HCT116 (cell line): ENCODE data around the gene SIRT3. TPM values are rescaled to one million over a fixed set of nuclear protein-coding genes. Genes with fewer than 3 reads are reported as not detected.

ENCODE experiments used
- ATAC-seq: fragments of 200-7000 bp; cut with Tn5 transposase; 2 replicates; pipeline ENCODE4 v1.9.1; 2020; ENCODE audit warnings: mild to moderate bottlenecking, moderate library complexity
- BruUV-seq: library from RNA; stranded (reverse); fragments of 400-500 nt; replicated peaks from 2 replicates; lab custom pipeline; 2021; lab: Mats Ljungman, UMichigan
- CTCF ChIA-PET: fragments of 300-600 bp; sonication (Branson Sonifier 250); formaldehyde crosslinking; loops from one replicate; lab custom pipeline; 2021; ENCODE audit warnings: antibody characterized with exemption; lab: Charles Lee
- POLR2A ChIA-PET: fragments of 300-600, 350-600 bp; sonication (Branson Sonifier 250); formaldehyde crosslinking; loops from one replicate; lab custom pipeline; 2021; ENCODE audit warnings: antibody characterized with exemption; lab: Charles Lee
- RAD21 ChIA-PET, 2 experiments: fragments of 300-600 bp; sonication (Branson Sonifier 250); formaldehyde crosslinking; loops; one replicate each; lab custom pipeline; 2023; ENCODE audit warnings: low total read pairs in 2 of 2; ENCODE audit not compliant: uncharacterized antibody in 2 of 2, unreplicated experiment in 2 of 2, low non-redundant PET in 1 of 2; lab: Charles Lee
- DNase-seq: peaks from one replicate; pipeline ENCODE4 v3.0.0-alpha.2; 2010; ENCODE audit warnings: low read depth, low spot score
- H2AFZ ChIP-seq: fragments of 200-600 bp; shearing (Covaris generic), sonication (generic); 2 replicates; pipeline ENCODE4 v1.6.1; 2017; ENCODE audit warnings: low read depth, mixed run types, mixed read lengths, antibody characterized with exemption, low read length; ENCODE audit not compliant: poor library complexity, severe bottlenecking
- H3K27ac ChIP-seq: 2 replicates; pipeline ENCODE4 v1.5.1; 2012; ENCODE audit warnings: low read depth, low read length
- H3K27me3 ChIP-seq: fragments of 200-600 bp; sonication (generic); 2 replicates; pipeline ENCODE4 v1.6.1; 2016; ENCODE audit warnings: mixed run types, low read length, mixed read lengths; ENCODE audit not compliant: insufficient read depth
- H3K36me3 ChIP-seq, 2 experiments: fragments of 200-500 bp in 1 of 2; fragments of 200-600 bp in 1 of 2; sonication (Bioruptor generic) in 1 of 2; sonication (generic) in 1 of 2; 2 replicates each; pipeline versions ENCODE4 v1.5.1 to v1.6.1; 2014 to 2016; ENCODE audit warnings: low read length in 2 of 2, inconsistent platforms in 1 of 2, mixed read lengths in 1 of 2, mixed run types in 1 of 2; ENCODE audit not compliant: insufficient read depth in 2 of 2, control insufficient read depth in 1 of 2
- H3K4me1 ChIP-seq, 2 experiments: fragments of 200-600 bp in 1 of 2; sonication (generic) in 1 of 2; 2 replicates each; pipeline versions ENCODE4 v1.5.1 to v1.6.1; 2012 to 2017; ENCODE audit warnings: low read length in 2 of 2, inconsistent platforms in 1 of 2, mild to moderate bottlenecking in 1 of 2, mixed read lengths in 1 of 2, mixed run types in 1 of 2, moderate library complexity in 1 of 2; ENCODE audit not compliant: insufficient read depth in 2 of 2, control insufficient read depth in 1 of 2
- H3K4me2 ChIP-seq: fragments of 200-600 bp; sonication (generic); 2 replicates; pipeline ENCODE4 v1.6.1; 2017; ENCODE audit warnings: mixed run types, low read length, mixed read lengths
- H3K4me3 ChIP-seq, 2 experiments: fragments of 200-600 bp in 1 of 2; sonication (generic) in 1 of 2; replicated peaks in 1 of 2; 2 replicates each; pipeline ENCODE4 v1.5.1; 2011 to 2016; ENCODE audit warnings: low read length in 2 of 2, control low read depth in 1 of 2, low read depth in 1 of 2, mild to moderate bottlenecking in 1 of 2, mixed read lengths in 1 of 2, mixed run types in 1 of 2
- H3K79me2 ChIP-seq: fragments of 200-600 bp; sonication (generic); 2 replicates; pipeline ENCODE4 v1.6.1; 2017; ENCODE audit warnings: mild to moderate bottlenecking, mixed run types, low read length, moderate library complexity, mixed read lengths; ENCODE audit not compliant: insufficient read depth
- H3K9ac ChIP-seq: fragments of 200-600 bp; sonication (generic); 2 replicates; pipeline ENCODE4 v1.6.1; 2016; ENCODE audit warnings: low read length, mixed read lengths
- H3K9me2 ChIP-seq: fragments of 200-600 bp; sonication (generic), shearing (Covaris generic); 2 replicates; pipeline ENCODE4 v1.6.1; 2017; ENCODE audit warnings: mixed run types, mild to moderate bottlenecking, moderate library complexity; ENCODE audit not compliant: insufficient read depth
- H3K9me3 ChIP-seq, 2 experiments: fragments of 200-500 bp in 1 of 2; fragments of 200-600 bp in 1 of 2; sonication (Bioruptor generic) in 1 of 2; sonication (generic) in 1 of 2; 2 replicates each; pipeline ENCODE4 v1.6.1; 2014 to 2017; ENCODE audit warnings: low read length in 2 of 2, mixed read lengths in 2 of 2, inconsistent platforms in 1 of 2, low read depth in 1 of 2, mild to moderate bottlenecking in 1 of 2, mixed run types in 1 of 2, moderate library complexity in 1 of 2; ENCODE audit not compliant: control insufficient read depth in 1 of 2, insufficient read depth in 1 of 2
- H4K20me1 ChIP-seq: fragments of 200-600 bp; sonication (generic), shearing (Covaris generic); 2 replicates; pipeline ENCODE4 v1.6.1; 2017; ENCODE audit warnings: mixed run types, mild to moderate bottlenecking, moderate library complexity; ENCODE audit not compliant: insufficient read depth
- CBX3 ChIP-seq: IDR thresholded peaks from 2 replicates; pipeline ENCODE4 v1.6.1; 2012; ENCODE audit warnings: low read depth
- CEBPB ChIP-seq: IDR thresholded peaks from 2 replicates; pipeline ENCODE4 v1.6.1; 2012; ENCODE audit warnings: low read depth
- CTCF ChIP-seq, 3 experiments: fragments of 200-600 bp in 1 of 3; sonication (generic) in 1 of 3; IDR thresholded peaks in 2 of 3; conservative IDR thresholded peaks in 1 of 3; 2 replicates each; pipeline ENCODE4 v1.5.1; 2012 to 2017; ENCODE audit warnings: low read depth in 2 of 3, low read length in 2 of 3, antibody characterized with exemption in 1 of 3, borderline replicate concordance in 1 of 3, control low read depth in 1 of 3, mild to moderate bottlenecking in 1 of 3, mixed read lengths in 1 of 3, mixed run types in 1 of 3, moderate library complexity in 1 of 3; ENCODE audit not compliant: insufficient read depth in 1 of 3
- ELF1 ChIP-seq: IDR thresholded peaks from 2 replicates; pipeline ENCODE4 v1.6.1; 2012; ENCODE audit warnings: low read depth, borderline replicate concordance
- EZH2 ChIP-seq: fragments of 200-600 bp; sonication (generic); IDR thresholded peaks from 2 replicates; pipeline ENCODE4 v1.6.1; 2017; ENCODE audit warnings: antibody characterized with exemption, mixed run types
- EZH2phosphoT487 ChIP-seq: fragments of 200-600 bp; IDR thresholded peaks from 2 replicates; pipeline ENCODE4 v1.6.1; 2018; ENCODE audit warnings: antibody characterized with exemption, borderline replicate concordance
- FOSL1 ChIP-seq: IDR thresholded peaks from 2 replicates; pipeline ENCODE4 v1.6.1; 2012; ENCODE audit warnings: low read depth
- JUND ChIP-seq: IDR thresholded peaks from 2 replicates; pipeline ENCODE4 v1.6.1; 2012
- MAX ChIP-seq: IDR thresholded peaks from 2 replicates; pipeline ENCODE4 v1.6.1; 2012
- POLR2A ChIP-seq: IDR thresholded peaks from 2 replicates; pipeline ENCODE4 v1.7.0; 2011; ENCODE audit warnings: borderline replicate concordance; ENCODE audit not compliant: insufficient read depth, insufficient read length; ENCODE audit errors: extremely low read depth
- POLR2AphosphoS5 ChIP-seq: IDR thresholded peaks from 2 replicates; pipeline ENCODE4 v1.6.1; 2011; ENCODE audit warnings: mild to moderate bottlenecking, low read depth, low read length, moderate library complexity
- RAD21 ChIP-seq: IDR thresholded peaks from 2 replicates; pipeline ENCODE4 v1.6.1; 2012; ENCODE audit warnings: low read depth, mild to moderate bottlenecking
- REST ChIP-seq: IDR thresholded peaks from 2 replicates; pipeline ENCODE4 v1.6.1; 2012; ENCODE audit warnings: low read depth
- YY1 ChIP-seq: IDR thresholded peaks from 2 replicates; pipeline ENCODE4 v1.6.1; 2011; ENCODE audit warnings: low read length, low read depth, moderate library complexity, mild to moderate bottlenecking; ENCODE audit not compliant: insufficient replicate concordance; ENCODE audit errors: extremely low read depth
- ZBTB33 ChIP-seq: IDR thresholded peaks from 2 replicates; pipeline ENCODE4 v1.6.1; 2011; ENCODE audit warnings: mild to moderate bottlenecking, low read length, moderate library complexity; ENCODE audit not compliant: insufficient replicate concordance; ENCODE audit errors: extremely low read depth
- ZNF274 ChIP-seq: fragments of 200-500 bp; sonication (Bioruptor generic); IDR thresholded peaks from 2 replicates; pipeline ENCODE4 v1.6.1; 2014; ENCODE audit warnings: mild to moderate bottlenecking, low read depth, low read length, inconsistent platforms
- intact Hi-C: fragments of 100-400 bp; cut with micrococcal nuclease; formaldehyde crosslinking; loops from 2 replicates; pipeline ENCODE4 v1.10.0; 2022
- total RNA-seq: library from RNA; stranded (reverse); gene quantifications from one replicate; pipeline ENCODE4 v1.2.1, GENCODE V29; 2021; ENCODE audit not compliant: unreplicated experiment
- TF ChIP-seq, protein P1 (sequence below): IDR thresholded peaks from 2 replicates; pipeline ENCODE4 v1.6.1; 2012

Gene SIRT3
- total RNA-seq, 1 experiment from 2014 or later, result 17.9 TPM

DNA sequence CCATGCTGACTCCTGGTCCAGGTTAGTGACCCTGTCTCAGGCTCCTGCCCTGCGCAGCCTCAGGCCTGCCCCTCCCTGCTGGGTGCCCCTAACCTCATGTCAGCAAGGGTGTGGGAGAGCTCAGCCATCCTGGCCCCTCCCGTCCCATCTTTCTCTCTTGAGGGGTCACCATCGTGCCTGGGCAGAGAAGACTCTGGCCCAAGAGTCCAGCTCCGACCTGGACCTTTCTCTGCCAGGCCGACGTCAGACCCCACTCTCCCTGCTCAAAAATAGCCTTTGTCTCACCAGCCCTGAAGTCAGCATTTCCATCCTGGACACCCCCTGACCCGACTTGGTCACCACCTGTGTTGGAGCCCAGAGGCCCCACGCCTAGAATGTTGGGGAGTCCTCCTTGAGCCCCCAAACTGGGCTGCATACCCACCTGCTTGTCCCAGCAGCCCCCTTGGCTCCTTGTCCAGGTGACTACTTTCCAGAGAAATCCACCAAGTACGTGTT, 38.4 kb downstream of the SIRT3 start:
- H3K27ac ChIP-seq, result no peak overlapping the region
- H4K20me1 ChIP-seq, result no peaks in the 10 kb centered on the region
- intact Hi-C loops, result no loop called here
- no TSS peak for BruUV-seq
- CTCF ChIA-PET, result interaction anchor here (0.8 kb wide), 1 partner anchor 53 kb away, joined by 3 read pairs; no protein-coding TSS in a partner anchor
- H3K4me1 ChIP-seq, result no peaks in the 10 kb centered on the region
- no peaks in the 10 kb centered on the region for H3K27me3 ChIP-seq
- ATAC-seq (no peak), DNase-seq (no peak)
- H3K4me3 ChIP-seq, result no peak overlapping the region
- no peaks in the 10 kb centered on the region for H3K9me3 ChIP-seq
- no peak overlapping the region for H2AFZ ChIP-seq
- RAD21 ChIA-PET, result no interaction called here
- no peaks in the 10 kb centered on the region for H3K79me2 ChIP-seq
- H3K9ac ChIP-seq, result no peak overlapping the region
- TF ChIP-seq POLR2AphosphoS5 (no peak), ELF1 (no peak), ZNF274 (no peak), RAD21 (no peak), EZH2phosphoT487 (no peak), EZH2 (no peak), YY1 (no peak), CBX3 (no peak), JUND (no peak), CTCF (IDR thresholded peaks at IDR 0.05 in 2 of 3, conservative IDR thresholded peaks at IDR 0.05 in 1 of 3; ENCODE audit: borderline replicate concordance in 1 of 3, insufficient read depth in 1 of 3, low read depth in 2 of 3, low read length in 2 of 3) (no peak), POLR2A (no peak), REST (no peak), MAX (no peak), FOSL1 (no peak), CEBPB (no peak), ZBTB33 (no peak)
- TF ChIP-seq, protein P1, sequence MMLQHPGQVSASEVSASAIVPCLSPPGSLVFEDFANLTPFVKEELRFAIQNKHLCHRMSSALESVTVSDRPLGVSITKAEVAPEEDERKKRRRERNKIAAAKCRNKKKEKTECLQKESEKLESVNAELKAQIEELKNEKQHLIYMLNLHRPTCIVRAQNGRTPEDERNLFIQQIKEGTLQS, result no peak
- TF ChIP-seq, all 23 proteins: peak for 0
- POLR2A ChIA-PET, result no interaction called here
- H3K9me2 ChIP-seq, result no peaks in the 10 kb centered on the region
- no peak overlapping the region for H3K4me2 ChIP-seq
- H3K36me3 ChIP-seq, result no peaks in the 10 kb centered on the region
